LNCaP clone FGC (cell line): ENCODE data around the gene NEK7.

Source experiments
- DNase-seq: peaks from one replicate; pipeline ENCODE4 v3.0.0-alpha.2; 2011; ENCODE audit warnings: low read depth
- H3K4me3 ChIP-seq: 2 replicates; pipeline ENCODE4 v1.5.1; 2011; ENCODE audit warnings: mild to moderate bottlenecking, low read depth, low read length, control low read depth
- TF ChIP-seq, protein P1 (sequence below): IDR thresholded peaks from 2 replicates; pipeline ENCODE4 v1.5.1; 2012; ENCODE audit warnings: mild to moderate bottlenecking; ENCODE audit not compliant: control insufficient read depth, insufficient read depth; ENCODE audit errors: extremely low read depth

NEK7 gene

DNA sequence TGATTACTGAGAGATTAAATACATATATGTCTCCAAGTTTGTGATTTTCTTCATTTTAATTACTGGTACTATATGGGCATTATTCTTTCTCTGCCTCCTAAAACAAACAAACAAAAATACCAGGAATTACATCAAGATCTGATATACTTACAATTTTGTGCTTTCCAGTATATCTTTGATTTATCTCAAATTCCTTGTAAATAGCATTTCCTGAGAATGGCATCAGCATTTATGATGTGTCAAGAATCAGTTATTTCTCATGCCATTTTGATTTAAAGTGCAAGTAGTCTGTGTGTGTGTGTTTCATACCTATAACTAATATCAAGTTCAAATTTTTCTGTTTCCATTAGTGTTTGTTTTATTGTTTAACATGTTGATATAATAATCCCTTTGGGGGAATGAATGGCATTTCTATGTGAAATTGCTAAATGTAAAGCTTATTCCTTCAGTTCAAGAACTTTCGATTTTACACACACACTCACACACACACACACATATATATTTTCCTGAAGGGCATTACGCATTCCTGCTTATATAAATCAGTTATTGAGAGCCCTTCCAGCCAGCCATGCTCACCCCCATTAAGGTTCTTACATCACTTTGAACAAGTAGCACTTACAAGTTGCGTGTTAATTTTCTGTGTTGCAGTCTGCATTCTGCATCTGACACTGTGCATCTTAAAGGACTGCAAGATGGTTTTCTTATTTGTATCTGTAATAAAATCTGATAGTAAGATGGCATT, 102.7 kb downstream of the NEK7 start:
- TF ChIP-seq, protein P1, sequence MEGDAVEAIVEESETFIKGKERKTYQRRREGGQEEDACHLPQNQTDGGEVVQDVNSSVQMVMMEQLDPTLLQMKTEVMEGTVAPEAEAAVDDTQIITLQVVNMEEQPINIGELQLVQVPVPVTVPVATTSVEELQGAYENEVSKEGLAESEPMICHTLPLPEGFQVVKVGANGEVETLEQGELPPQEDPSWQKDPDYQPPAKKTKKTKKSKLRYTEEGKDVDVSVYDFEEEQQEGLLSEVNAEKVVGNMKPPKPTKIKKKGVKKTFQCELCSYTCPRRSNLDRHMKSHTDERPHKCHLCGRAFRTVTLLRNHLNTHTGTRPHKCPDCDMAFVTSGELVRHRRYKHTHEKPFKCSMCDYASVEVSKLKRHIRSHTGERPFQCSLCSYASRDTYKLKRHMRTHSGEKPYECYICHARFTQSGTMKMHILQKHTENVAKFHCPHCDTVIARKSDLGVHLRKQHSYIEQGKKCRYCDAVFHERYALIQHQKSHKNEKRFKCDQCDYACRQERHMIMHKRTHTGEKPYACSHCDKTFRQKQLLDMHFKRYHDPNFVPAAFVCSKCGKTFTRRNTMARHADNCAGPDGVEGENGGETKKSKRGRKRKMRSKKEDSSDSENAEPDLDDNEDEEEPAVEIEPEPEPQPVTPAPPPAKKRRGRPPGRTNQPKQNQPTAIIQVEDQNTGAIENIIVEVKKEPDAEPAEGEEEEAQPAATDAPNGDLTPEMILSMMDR = no peak
- no peak for DNase-seq
- no peak overlapping the region for H3K4me3 ChIP-seq

GRCh38 chr1:198261886-198262285, 105.1 kb downstream of the NEK7 start:
- H3K4me3 ChIP-seq = no peak overlapping the region
- TF ChIP-seq, protein P1 = no peak
- DNase-seq = no peak

DNA sequence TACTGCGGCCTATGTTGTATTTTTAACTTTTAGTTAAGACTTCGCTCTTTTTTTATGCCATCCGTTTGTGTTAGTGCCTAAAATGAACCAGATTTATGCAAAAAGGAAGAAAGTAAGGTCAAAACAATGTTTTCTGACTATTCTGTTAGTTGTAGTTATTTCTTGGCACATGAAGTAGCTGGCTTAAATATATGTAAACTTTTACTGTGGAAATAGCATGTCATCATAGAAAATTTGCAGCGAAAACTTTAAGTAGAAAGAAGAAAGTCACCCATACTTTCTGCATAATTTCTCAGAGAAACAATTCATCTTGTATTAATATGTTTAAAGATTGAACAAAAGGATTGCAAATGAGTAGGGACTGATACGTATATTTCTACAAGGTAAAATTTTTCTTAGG, 106.4 kb downstream of the NEK7 start:
- DNase-seq = no peak
- TF ChIP-seq, protein P1 = no peak
- no peak overlapping the region for H3K4me3 ChIP-seq

DNA sequence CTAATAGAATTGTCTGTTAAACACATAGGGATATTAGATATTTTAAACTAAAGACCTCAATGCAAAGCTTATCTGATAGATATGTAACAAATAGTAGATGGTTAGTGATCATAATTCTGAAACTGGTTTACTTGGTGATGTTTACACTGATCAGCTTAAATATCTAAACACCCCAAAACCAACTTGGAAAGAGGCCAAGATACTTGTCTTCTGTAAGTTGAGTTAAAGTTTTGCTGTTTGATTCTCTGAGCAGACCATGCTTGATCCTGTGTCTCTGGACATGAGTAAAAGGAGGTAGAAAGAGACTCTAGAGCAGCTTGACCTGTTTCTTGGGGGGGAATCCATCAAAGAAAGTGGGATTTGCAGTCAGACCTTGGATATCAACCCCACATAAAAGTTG, 107.5 kb downstream of the NEK7 start:
- TF ChIP-seq, protein P1 = no peak
- DNase-seq = no peak
- H3K4me3 ChIP-seq = no peak overlapping the region

DNA sequence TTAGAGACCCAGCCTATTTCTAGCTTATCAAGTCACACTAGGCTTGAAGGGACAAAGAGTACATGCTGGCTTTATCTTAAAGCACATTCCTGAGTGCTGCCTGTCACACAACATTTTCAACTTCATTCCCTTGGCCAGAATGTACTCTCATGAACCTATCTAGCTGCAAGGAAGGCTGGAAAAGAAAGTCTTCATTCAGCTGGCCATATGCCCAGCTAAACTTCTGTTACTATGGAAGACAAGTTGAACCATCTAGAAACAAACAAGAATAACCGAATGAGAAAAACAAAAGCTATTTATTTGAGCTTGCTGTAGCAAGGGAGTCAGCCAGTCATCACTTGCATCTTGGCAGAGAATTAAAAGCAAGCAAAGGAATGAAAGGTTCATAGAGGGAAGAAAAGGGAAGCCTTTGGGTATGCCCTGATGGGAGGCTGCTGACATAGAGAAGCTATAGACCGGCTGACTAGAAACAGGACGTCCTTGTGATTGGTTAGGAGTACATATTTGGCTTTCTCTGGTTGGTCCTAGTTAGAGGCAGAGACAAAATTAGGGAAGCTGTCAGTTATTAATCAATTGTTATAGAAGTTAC, 108.4 kb downstream of the NEK7 start:
- no peak for DNase-seq
- no peak overlapping the region for H3K4me3 ChIP-seq
- TF ChIP-seq, protein P1 = no peak

DNA sequence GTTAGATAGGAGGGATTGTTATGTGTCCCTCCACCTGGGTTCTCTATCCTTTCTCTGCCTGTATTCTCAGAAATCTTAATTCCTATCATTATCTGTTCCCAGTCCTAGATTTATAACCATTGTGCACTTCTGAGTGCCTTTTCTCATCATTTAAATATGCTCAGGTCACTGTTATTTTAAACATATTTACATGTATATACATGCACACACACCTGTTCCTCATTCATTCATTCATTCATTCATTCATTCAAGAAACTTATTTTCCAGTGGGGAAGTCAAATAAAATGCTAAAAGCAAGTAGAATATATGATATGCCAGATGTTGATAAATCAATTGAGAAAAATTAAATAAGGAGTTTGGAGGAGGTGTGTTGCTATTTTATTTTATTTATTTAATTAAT, 110.3 kb downstream of the NEK7 start:
- DNase-seq = no peak
- TF ChIP-seq, protein P1 = no peak
- no peak overlapping the region for H3K4me3 ChIP-seq

DNA sequence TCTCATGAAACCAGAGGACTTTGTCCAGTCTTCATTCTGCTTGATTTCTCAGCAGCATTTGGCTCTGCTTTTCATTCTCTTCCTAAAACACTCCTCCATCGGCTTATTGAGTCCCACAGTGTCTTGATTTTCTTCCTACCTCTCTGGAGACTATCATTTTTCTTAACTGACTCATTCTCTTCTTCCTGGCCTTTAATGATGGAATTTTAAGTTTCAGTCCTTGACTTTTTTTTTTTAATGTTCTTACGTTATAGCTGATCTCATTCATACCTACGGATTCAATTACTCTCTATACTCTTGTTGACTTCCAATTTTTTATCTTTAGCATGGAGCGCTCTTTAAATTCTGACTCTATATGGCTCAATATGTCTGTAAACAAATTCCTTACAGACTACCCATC, 111.1 kb downstream of the NEK7 start:
- no peak overlapping the region for H3K4me3 ChIP-seq
- TF ChIP-seq, protein P1 = no peak
- no peak for DNase-seq
